Measurements from ENCODE around the gene TLR10. TPM values are rescaled to one million over a fixed set of nuclear protein-coding genes. Genes with fewer than 3 reads are reported as not detected.

The TLR10 gene
- total and polyA plus RNA-seq, 9 of the 15 experiments (the other 6 are each of a cell fraction or from before 2014, with no cell fraction given): 0.03 to 0.05 TPM; not detected in 7

DNA sequence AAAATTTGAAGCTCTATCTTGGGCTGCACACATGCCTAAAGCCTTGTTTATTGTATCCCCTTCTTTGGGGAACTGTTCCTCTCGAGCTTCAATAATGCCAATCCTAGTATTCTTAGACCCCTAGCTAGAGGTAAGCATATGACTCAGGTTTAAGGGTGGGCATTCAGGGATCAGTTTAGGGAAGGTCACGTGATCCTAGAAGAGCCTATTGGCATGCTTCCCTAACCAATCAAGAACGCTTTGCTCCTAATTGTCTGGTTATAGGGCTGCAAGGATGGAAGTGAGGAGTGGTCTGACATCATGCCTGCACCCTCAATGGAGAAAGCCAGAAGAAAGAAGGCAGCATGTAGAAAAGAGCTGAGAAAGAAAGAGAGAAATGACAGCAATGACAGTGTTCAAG is 46.9 kb downstream of the TLR10 start (continued):
- TF ChIP-seq, protein P1, sequence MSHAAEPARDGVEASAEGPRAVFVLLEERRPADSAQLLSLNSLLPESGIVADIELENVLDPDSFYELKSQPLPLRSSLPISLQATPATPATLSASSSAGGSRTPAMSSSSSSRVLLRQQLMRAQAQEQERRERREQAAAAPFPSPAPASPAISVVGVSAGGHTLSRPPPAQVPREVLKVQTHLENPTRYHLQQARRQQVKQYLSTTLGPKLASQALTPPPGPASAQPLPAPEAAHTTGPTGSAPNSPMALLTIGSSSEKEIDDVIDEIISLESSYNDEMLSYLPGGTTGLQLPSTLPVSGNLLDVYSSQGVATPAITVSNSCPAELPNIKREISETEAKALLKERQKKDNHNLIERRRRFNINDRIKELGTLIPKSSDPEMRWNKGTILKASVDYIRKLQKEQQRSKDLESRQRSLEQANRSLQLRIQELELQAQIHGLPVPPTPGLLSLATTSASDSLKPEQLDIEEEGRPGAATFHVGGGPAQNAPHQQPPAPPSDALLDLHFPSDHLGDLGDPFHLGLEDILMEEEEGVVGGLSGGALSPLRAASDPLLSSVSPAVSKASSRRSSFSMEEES (CRISPR knock-in tag; IDR thresholded peaks at IDR 0.05): peak; percentile 86
- TF ChIP-seq MEF2A (IDR thresholded peaks at IDR 0.05; ENCODE audit: control insufficient read depth, low read depth, low read length): no peak

DNA sequence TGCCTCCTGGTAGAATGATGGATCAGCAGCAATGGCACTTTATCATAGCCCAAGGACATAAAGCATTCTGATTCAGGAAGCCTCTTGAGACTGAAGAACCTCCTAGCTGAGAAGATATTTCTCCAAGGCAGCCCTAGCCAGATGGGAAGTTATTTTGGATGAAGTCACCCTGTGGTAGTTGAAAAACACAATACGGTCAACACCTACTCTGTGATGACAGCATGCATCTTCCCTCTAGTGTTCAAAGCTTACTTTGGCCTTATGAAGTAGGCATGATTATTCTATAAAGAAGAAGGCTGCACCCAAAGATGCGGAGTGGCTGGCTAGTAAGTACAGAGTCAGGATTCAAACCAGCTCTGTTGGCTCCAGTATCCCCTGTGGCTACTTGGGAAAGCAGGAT is 47.9 kb downstream of the TLR10 start:
- Histone ChIP-seq H4K20me1 (replicated peaks; ENCODE audit: control insufficient read depth, insufficient read depth, low read length) (no peaks in the 10 kb centered on the region), H3K9me3 (replicated peaks; ENCODE audit: control insufficient read depth, insufficient read depth, low read depth, low read length) (peaks cover 6% of the 10 kb centered on the region), H3K9me1 (ENCODE audit: control insufficient read depth, insufficient read depth, low read length) (no peaks in the 10 kb centered on the region), H3K79me2 (ENCODE audit: control insufficient read depth, insufficient read depth, low read length) (no peaks in the 10 kb centered on the region), H3K27me3 (ENCODE audit: control insufficient read depth in 2 of 2, insufficient read depth in 2 of 2, low read length in 2 of 2) (no peaks in the 10 kb centered on the region), H3K9ac (ENCODE audit: insufficient read depth in 1 of 2, low read depth in 2 of 2, low read length in 2 of 2) (no peak overlapping the region), H2AFZ (ENCODE audit: low read depth, low read length) (no peak overlapping the region), H3K4me3 (no peak overlapping the region), H3K27ac (ENCODE audit: extremely low read depth, low read depth, low read length) (no peak overlapping the region), H3K4me2 (ENCODE audit: insufficient read depth, low read length) (no peak overlapping the region), H3K4me1 (replicated peaks in 1 of 2; ENCODE audit: control insufficient read depth in 2 of 2, insufficient read depth in 2 of 2, low read length in 2 of 2) (peaks cover 0 to 2% of the 10 kb centered on the region in 2 experiments; a peak in 3 of 5 replicates), H3K36me3 (ENCODE audit: control insufficient read depth, insufficient read depth, low read length) (no peaks in the 10 kb centered on the region)
- in situ Hi-C loops (cut with MboI) (loop anchor here (5.0 kb wide), 4 partner anchors 58 to 918 kb away; no protein-coding TSS in a partner anchor), intact Hi-C loops (cut with micrococcal nuclease) (no loop called here)
- no TSS peak for BruUV-seq (replicated peaks)
- DNase-seq (ENCODE audit: extremely low read depth in 1 of 4, low spot score in 3 of 4) (no peak), FAIRE-seq (no peak), ATAC-seq (no peak)
- ChIA-PET CTCF (ENCODE audit: low intra/inter-chr PET ratio) (no interaction called here), POLR2A (interaction anchor here (0.6 to 2.0 kb wide), 3 partner anchors 11 to 724 kb away, joined by 3 to 9 read pairs (median 3); partner anchors contain the start of genes LIAS and RPL9)
- WGBS (ENCODE audit: insufficient coverage, low coverage, missing lambda C conversion rate): 4% methylated on average over 2 of the region's 2 CpGs
- TF ChIP-seq HDAC8 (tag; IDR thresholded peaks at IDR 0.05): no peak
- TF ChIP-seq ZNF347 (CRISPR knock-in tag; IDR thresholded peaks at IDR 0.05; ENCODE audit: low read depth): no peak
- TF ChIP-seq HNRNPH1 (optimal IDR thresholded peaks at IDR 0.05; ENCODE audit: low read depth, low read length): no peak
- no peak for TF ChIP-seq PRMT5 (CRISPR knock-in tag; IDR thresholded peaks at IDR 0.05)
- no peak for TF ChIP-seq ZNF778 (CRISPR knock-in tag; IDR thresholded peaks at IDR 0.05)
- TF ChIP-seq, protein P2, sequence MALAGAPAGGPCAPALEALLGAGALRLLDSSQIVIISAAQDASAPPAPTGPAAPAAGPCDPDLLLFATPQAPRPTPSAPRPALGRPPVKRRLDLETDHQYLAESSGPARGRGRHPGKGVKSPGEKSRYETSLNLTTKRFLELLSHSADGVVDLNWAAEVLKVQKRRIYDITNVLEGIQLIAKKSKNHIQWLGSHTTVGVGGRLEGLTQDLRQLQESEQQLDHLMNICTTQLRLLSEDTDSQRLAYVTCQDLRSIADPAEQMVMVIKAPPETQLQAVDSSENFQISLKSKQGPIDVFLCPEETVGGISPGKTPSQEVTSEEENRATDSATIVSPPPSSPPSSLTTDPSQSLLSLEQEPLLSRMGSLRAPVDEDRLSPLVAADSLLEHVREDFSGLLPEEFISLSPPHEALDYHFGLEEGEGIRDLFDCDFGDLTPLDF (CRISPR knock-in tag; IDR thresholded peaks at IDR 0.05): no peak
- no peak for TF ChIP-seq ZNF75A (CRISPR knock-in tag; IDR thresholded peaks at IDR 0.05)
- no peak for TF ChIP-seq HMG20B (CRISPR knock-in tag; IDR thresholded peaks at IDR 0.05)
- TF ChIP-seq, protein P3, sequence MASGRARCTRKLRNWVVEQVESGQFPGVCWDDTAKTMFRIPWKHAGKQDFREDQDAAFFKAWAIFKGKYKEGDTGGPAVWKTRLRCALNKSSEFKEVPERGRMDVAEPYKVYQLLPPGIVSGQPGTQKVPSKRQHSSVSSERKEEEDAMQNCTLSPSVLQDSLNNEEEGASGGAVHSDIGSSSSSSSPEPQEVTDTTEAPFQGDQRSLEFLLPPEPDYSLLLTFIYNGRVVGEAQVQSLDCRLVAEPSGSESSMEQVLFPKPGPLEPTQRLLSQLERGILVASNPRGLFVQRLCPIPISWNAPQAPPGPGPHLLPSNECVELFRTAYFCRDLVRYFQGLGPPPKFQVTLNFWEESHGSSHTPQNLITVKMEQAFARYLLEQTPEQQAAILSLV (tag; IDR thresholded peaks at IDR 0.05): no peak
- TF ChIP-seq, protein P4, sequence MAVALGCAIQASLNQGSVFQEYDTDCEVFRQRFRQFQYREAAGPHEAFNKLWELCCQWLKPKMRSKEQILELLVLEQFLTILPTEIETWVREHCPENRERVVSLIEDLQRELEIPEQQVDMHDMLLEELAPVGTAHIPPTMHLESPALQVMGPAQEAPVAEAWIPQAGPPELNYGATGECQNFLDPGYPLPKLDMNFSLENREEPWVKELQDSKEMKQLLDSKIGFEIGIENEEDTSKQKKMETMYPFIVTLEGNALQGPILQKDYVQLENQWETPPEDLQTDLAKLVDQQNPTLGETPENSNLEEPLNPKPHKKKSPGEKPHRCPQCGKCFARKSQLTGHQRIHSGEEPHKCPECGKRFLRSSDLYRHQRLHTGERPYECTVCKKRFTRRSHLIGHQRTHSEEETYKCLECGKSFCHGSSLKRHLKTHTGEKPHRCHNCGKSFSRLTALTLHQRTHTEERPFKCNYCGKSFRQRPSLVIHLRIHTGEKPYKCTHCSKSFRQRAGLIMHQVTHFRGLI (CRISPR knock-in tag; IDR thresholded peaks at IDR 0.05): no peak

Measured in K562 (cell line).